HG02970 (cell line): Measurements from ENCODE around the gene FAM89B.

Source experiments
- ATAC-seq: cut with Tn5 transposase; IDR thresholded peaks from one replicate; pipeline ENCODE4 v1.9.1; 2021; ENCODE audit warnings: mild to moderate bottlenecking, moderate library complexity, moderate number of reproducible peaks; ENCODE audit not compliant: unreplicated experiment, low FRiP score

FAM89B gene

GRCh38 chr11:65573391-65574079, 1.2 kb downstream of the FAM89B start:
- ATAC-seq = no peak

GRCh38 chr11:65574109-65574810, 1.9 kb downstream of the FAM89B start:
- peak; percentile 34 for ATAC-seq

GRCh38 chr11:65574811-65575567, 2.7 kb downstream of the FAM89B start:
- no peak for ATAC-seq

- ATAC-seq = peak; percentile 30
Measured at GRCh38 chr11:65575568-65576231, 3.4 kb downstream of the FAM89B start, which contains the start of gene EHBP1L1. Gene EHBP1L1, plus strand, starts transcription at chr11:65576053. Its CDS starts 250 bp downstream, at chr11:65576303.

- ATAC-seq = no peak
Measured at GRCh38 chr11:65576232-65576866, 4.0 kb downstream of the FAM89B start.

- ATAC-seq = no peak
Measured at GRCh38 chr11:65576867-65577755, 4.8 kb downstream of the FAM89B start.

- no peak for ATAC-seq
Measured at GRCh38 chr11:65577756-65578109, 5.4 kb downstream of the FAM89B start.

GRCh38 chr11:65578134-65578533, 5.8 kb downstream of the FAM89B start:
- no peak for ATAC-seq

- ATAC-seq = no peak
Measured at GRCh38 chr11:65578667-65579066, 6.3 kb downstream of the FAM89B start.

GRCh38 chr11:65579291-65579690, 7.0 kb downstream of the FAM89B start:
- ATAC-seq = no peak

- no peak for ATAC-seq
Measured at GRCh38 chr11:65580031-65580692, 7.8 kb downstream of the FAM89B start.

GRCh38 chr11:65580756-65581155, 8.4 kb downstream of the FAM89B start:
- no peak for ATAC-seq

- no peak for ATAC-seq
Measured at GRCh38 chr11:65581928-65582327, 9.6 kb downstream of the FAM89B start.

GRCh38 chr11:65583589-65583988, 11.3 kb downstream of the FAM89B start:
- no peak for ATAC-seq

- no peak for ATAC-seq
Measured at GRCh38 chr11:65584106-65584505, 11.8 kb downstream of the FAM89B start.

GRCh38 chr11:65584723-65585171, 12.4 kb downstream of the FAM89B start:
- ATAC-seq = no peak

- no peak for ATAC-seq
Measured at GRCh38 chr11:65585396-65586246, 13.3 kb downstream of the FAM89B start.

- ATAC-seq = no peak
Measured at GRCh38 chr11:65586247-65586630, 13.9 kb downstream of the FAM89B start.
